GM19468 (cell line): Measurements from ENCODE around the gene ADD2.

ENCODE experiments used
- ATAC-seq: cut with Tn5 transposase; IDR thresholded peaks from one replicate; pipeline ENCODE4 v1.9.1; 2021; ENCODE audit warnings: mild to moderate bottlenecking, moderate library complexity, moderate number of reproducible peaks; ENCODE audit not compliant: unreplicated experiment; ENCODE audit errors: extremely low read depth

The ADD2 gene

GRCh38 chr2:70616168-70616694 is 151.8 kb downstream of the ADD2 start:
- ATAC-seq = no peak

DNA sequence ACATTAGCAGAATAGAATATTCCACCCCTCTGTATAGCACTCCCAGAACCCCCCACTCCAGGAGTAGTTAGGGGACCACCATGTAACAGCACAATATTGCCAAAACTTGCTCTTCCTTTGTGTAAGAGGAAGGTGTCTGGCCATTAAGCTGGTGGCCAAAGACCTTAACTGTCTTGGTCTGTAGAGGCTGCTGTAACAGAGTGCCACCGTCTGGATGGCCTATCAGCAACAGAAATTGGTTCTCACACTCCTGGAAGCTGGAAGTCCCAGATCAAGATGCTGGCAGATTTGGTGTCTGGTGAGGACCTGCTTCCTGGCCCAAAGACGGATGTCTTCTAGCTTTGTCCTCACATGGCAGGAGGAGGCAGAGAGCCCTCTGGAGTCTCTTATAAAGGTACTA is 152.8 kb downstream of the ADD2 start:
- ATAC-seq = no peak

DNA sequence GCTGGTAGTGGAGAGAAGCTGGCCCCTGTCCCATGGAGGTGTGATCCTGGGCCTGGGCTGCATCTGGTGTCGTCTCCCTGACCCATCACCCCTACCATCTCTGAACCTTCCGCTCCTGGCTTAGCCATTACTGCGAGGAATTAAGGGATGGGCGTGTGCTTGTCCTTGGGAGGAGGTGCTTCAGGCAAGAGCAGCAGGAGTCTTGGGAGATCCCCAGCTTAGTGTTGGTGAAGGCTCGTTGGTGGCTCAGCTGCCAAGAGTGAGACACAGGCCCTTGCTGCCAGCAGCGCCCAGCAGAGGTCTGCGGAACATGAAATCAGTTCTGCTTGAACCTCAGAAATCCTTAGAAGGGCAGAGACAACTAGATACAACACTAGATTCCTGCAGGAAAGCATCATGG is 154.5 kb downstream of the ADD2 start:
- no peak for ATAC-seq

DNA sequence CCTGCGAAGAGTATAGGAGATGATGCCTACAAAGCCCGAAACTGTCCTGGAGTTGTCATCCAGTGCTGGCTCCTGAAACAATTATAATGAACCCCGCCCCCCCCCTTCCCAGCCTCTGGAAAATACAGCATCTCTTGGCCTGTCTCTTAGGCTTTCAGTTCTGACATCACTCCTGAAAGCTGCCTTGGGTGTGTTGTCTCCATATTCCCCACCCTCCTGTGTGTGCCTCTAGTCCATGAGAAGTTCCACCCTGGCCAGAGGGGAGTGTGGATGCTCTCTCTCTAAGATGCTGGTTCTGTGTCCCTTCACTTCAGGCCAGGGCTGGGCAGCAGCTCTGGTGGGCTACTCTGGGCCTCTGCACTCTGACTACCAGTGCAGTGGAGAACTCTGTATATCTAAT is 155.4 kb downstream of the ADD2 start:
- no peak for ATAC-seq

GRCh38 chr2:70608373-70608772 is 159.6 kb downstream of the ADD2 start:
- ATAC-seq = no peak

DNA sequence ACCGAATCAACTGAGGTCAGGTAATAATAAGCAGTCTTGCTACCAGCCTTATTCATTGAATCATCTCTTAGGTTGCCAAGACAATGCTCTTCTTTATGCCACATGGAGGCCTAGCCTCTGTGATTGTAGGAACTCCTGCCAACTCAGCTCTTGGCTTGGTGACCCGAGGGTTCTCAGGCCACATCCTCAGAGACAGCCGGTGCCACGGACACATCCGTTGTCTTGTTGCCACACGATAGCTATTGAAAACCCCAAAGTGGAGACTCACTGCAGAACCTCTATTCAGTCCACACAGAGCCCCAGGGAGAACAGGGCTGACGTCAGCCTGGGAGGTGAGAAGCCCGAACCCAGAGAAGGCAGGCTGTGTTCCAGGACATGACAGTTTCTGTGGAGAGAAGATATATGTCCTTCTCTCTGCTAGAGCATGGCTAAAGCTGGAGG is 160.9 kb downstream of the ADD2 start:
- no peak for ATAC-seq
